ENCODE measurements around the gene AIG1. TPM values are rescaled to one million over a fixed set of nuclear protein-coding genes. Genes with fewer than 3 reads are reported as not detected.

The AIG1 gene
- total and polyA plus RNA-seq, 7 experiments from 2014 or later = 6.8 to 21.8 (median 10.5) TPM

DNA sequence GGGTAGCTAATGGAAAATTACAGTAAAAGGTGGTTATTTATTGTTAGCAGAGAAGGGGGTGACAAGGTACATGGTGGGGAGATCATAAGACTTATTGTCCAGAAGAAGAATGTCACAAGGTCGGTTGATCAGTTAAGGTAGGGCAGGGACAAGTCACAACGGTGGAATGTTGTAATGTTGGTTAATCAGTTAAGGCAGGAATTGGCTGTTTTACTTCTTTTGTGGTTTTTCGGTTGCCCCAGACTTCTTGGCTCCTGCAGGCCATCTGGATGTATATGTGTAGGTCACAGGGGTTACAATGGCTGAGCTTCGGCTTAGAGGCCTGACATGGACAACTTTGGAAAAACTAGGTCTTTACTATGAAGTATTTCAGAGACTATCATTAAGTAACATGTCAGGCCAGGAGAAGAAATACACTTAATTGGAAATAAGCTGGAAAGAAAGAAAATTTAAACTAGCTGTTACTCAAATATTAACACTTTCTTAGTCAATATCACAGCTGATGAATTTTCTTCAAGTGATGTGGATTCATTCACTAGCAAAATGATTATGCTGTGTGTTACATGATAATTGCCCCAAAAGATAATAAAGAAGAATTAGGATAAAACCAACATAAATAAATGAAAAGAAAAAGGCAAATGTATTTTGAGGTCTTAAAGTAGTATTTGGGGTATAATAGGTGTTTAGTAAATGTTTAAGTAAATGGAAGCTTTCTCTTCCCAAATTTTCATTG, 4.4 kb downstream of the AIG1 start:
- H3K4me3 Mint-ChIP-seq = no peak overlapping the region
- Histone ChIP-seq H3K4me1 (ENCODE audit: control insufficient read depth in 2 of 2, insufficient read depth in 2 of 2, low read length in 2 of 2) (peaks cover 8% of the 10 kb centered on the region in 2 donors), H3K36me3 (ENCODE audit: control insufficient read depth in 2 of 3, insufficient read depth in 3 of 3, low read length in 3 of 3) (peaks cover 0 to 4% (median 0%) of the 10 kb centered on the region in 3 experiments), H3K27me3 (ENCODE audit: control insufficient read depth in 2 of 2, insufficient read depth in 2 of 2, low read length in 2 of 2) (no peaks in the 10 kb centered on the region), H3K27ac (ENCODE audit: low read depth, low read length) (no peak overlapping the region), H3K4me3 (ENCODE audit: low read length) (no peak overlapping the region), H3K9me3 (ENCODE audit: control insufficient read depth in 2 of 3, low read length in 3 of 3) (no peaks in the 10 kb centered on the region)
- peaks cover 0 to 3% (median 0%) of the 10 kb centered on the region in 5 donors for H3K36me3 Mint-ChIP-seq
- DNase-seq (no peak), ATAC-seq (no peak)
- ChIA-PET CTCF (no interaction called here), POLR2A (interaction anchor here (0.6 kb wide), 1 partner anchor 341 kb away, joined by 3 read pairs; no protein-coding TSS in a partner anchor)
- peaks cover 0 to 4% (median 0%) of the 10 kb centered on the region in 11 donors for H3K9me3 Mint-ChIP-seq
- intact Hi-C loops (cut with micrococcal nuclease) = loop anchor here (5.0 to 10.0 kb wide), 4 partner anchors 387 to 860 kb away; partner anchors contain the start of genes ADAT2 (in 1 of the 2), FUCA2 (in 1 of the 2) and PEX3 (in 1 of the 2)
- peaks cover 12 to 21% (median 20%) of the 10 kb centered on the region in 7 donors for H3K4me1 Mint-ChIP-seq
- H3K27me3 Mint-ChIP-seq = no peaks in the 10 kb centered on the region
- H3K27ac Mint-ChIP-seq = no peak overlapping the region

DNA sequence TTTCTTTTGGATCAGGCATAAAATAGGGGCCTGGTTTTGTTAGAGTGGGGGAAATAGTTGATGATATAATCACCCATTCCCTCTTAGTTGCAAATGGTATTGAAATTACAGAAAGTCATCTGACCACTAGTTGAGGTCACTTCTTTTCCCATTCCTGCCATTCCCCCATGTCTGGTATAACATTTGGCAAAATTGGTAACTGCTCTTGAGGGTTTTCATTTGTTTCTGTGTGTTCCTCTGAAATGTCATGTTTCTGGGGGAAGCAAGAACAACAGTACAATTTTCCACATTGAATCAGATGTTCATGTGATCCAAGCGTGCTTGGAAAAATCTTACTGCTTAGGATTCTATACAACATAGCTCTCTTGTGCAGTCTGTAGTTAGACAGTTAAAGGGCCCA, 7.3 kb downstream of the AIG1 start:
- no peaks in the 10 kb centered on the region for H3K27me3 Mint-ChIP-seq
- CTCF ChIA-PET = interaction anchor here (0.7 kb wide), 1 partner anchor 871 kb away, joined by 3 read pairs; no protein-coding TSS in a partner anchor
- POLR2A ChIA-PET = no interaction called here
- Histone ChIP-seq H3K9me3 (ENCODE audit: control insufficient read depth in 2 of 3, low read length in 3 of 3) (no peaks in the 10 kb centered on the region), H3K4me1 (ENCODE audit: control insufficient read depth in 2 of 2, insufficient read depth in 2 of 2, low read length in 2 of 2) (no peaks in the 10 kb centered on the region), H3K27ac (ENCODE audit: low read depth, low read length) (no peak overlapping the region), H3K4me3 (ENCODE audit: low read length) (no peak overlapping the region), H3K27me3 (ENCODE audit: control insufficient read depth in 2 of 2, insufficient read depth in 2 of 2, low read length in 2 of 2) (no peaks in the 10 kb centered on the region), H3K36me3 (ENCODE audit: control insufficient read depth in 2 of 3, insufficient read depth in 3 of 3, low read length in 3 of 3) (no peaks in the 10 kb centered on the region)
- no peak for DNase-seq
- H3K27ac Mint-ChIP-seq = no peak overlapping the region
- H3K9me3 Mint-ChIP-seq = peaks cover 0 to 2% (median 0%) of the 10 kb centered on the region in 11 donors
- H3K4me3 Mint-ChIP-seq = no peak overlapping the region
- H3K36me3 Mint-ChIP-seq = peaks cover 0 to 10% (median 3%) of the 10 kb centered on the region in 5 donors
- H3K4me1 Mint-ChIP-seq = peaks cover 0 to 13% (median 2%) of the 10 kb centered on the region in 7 donors
- intact Hi-C loops (cut with micrococcal nuclease) = loop anchor here in 1 of 2 donors (10.0 kb wide), 2 partner anchors 447 to 863 kb away; partner anchors contain the start of gene FUCA2
- ATAC-seq = no peak

GRCh38 chr6:143074101-143074500, 13.4 kb downstream of the AIG1 start:
- Mint-ChIP-seq H3K4me3 (no peak overlapping the region), H3K36me3 (peaks cover 11 to 26% (median 24%) of the 10 kb centered on the region in 5 donors), H3K27ac (no peak overlapping the region), H3K4me1 (peaks cover 0 to 15% (median 0%) of the 10 kb centered on the region in 7 donors), H3K9me3 (peaks cover 0 to 26% (median 16%) of the 10 kb centered on the region in 11 donors), H3K27me3 (no peaks in the 10 kb centered on the region)
- ChIA-PET CTCF (interaction anchor here (0.7 to 1.3 kb wide), 2 partner anchors 12 to 15 kb away, joined by 3 read pairs; no protein-coding TSS in a partner anchor), POLR2A (no interaction called here)
- H3K9me3 ChIP-seq (ENCODE audit: control insufficient read depth in 2 of 3, low read length in 3 of 3) = no peaks in the 10 kb centered on the region
- H3K4me3 ChIP-seq (ENCODE audit: low read length) = no peak overlapping the region
- no peaks in the 10 kb centered on the region for H3K27me3 ChIP-seq (ENCODE audit: control insufficient read depth in 2 of 2, insufficient read depth in 2 of 2, low read length in 2 of 2)
- intact Hi-C loops (cut with micrococcal nuclease) = no loop called here
- no peak overlapping the region for H3K27ac ChIP-seq (ENCODE audit: low read depth, low read length)
- ATAC-seq = no peak
- H3K36me3 ChIP-seq (ENCODE audit: control insufficient read depth in 2 of 3, insufficient read depth in 3 of 3, low read length in 3 of 3) = peaks cover 0 to 3% (median 0%) of the 10 kb centered on the region in 3 experiments
- H3K4me1 ChIP-seq (ENCODE audit: control insufficient read depth in 2 of 2, insufficient read depth in 2 of 2, low read length in 2 of 2) = no peaks in the 10 kb centered on the region
- DNase-seq = no peak

- Mint-ChIP-seq H3K4me3 (no peak overlapping the region), H3K9me3 (peaks cover 0 to 27% (median 16%) of the 10 kb centered on the region in 11 donors), H3K27me3 (no peaks in the 10 kb centered on the region), H3K36me3 (peaks cover 11 to 26% (median 26%) of the 10 kb centered on the region in 5 donors), H3K27ac (no peak overlapping the region), H3K4me1 (peaks cover 0 to 15% (median 0%) of the 10 kb centered on the region in 7 donors)
- POLR2A ChIA-PET = no interaction called here
- ATAC-seq = no peak
- Histone ChIP-seq H3K27me3 (ENCODE audit: control insufficient read depth in 2 of 2, insufficient read depth in 2 of 2, low read length in 2 of 2) (no peaks in the 10 kb centered on the region), H3K4me3 (ENCODE audit: low read length) (no peak overlapping the region), H3K27ac (ENCODE audit: low read depth, low read length) (no peak overlapping the region), H3K4me1 (ENCODE audit: control insufficient read depth in 2 of 2, insufficient read depth in 2 of 2, low read length in 2 of 2) (no peaks in the 10 kb centered on the region), H3K9me3 (ENCODE audit: control insufficient read depth in 2 of 3, low read length in 3 of 3) (no peaks in the 10 kb centered on the region), H3K36me3 (ENCODE audit: control insufficient read depth in 2 of 3, insufficient read depth in 3 of 3, low read length in 3 of 3) (peaks cover 0 to 3% (median 0%) of the 10 kb centered on the region in 3 experiments)
- DNase-seq = no peak
- CTCF ChIA-PET = interaction anchor here (0.7 to 1.3 kb wide), 2 partner anchors 13 to 16 kb away, joined by 3 read pairs; no protein-coding TSS in a partner anchor
- intact Hi-C loops (cut with micrococcal nuclease) = no loop called here
These were observed 14.1 kb downstream of the AIG1 start for GRCh38 chr6:143074670-143075318.

- H3K4me1 Mint-ChIP-seq = no peaks in the 10 kb centered on the region
- H3K36me3 Mint-ChIP-seq = peaks cover 9 to 30% (median 23%) of the 10 kb centered on the region in 5 donors
- Histone ChIP-seq H3K9me3 (ENCODE audit: control insufficient read depth in 2 of 3, low read length in 3 of 3) (no peaks in the 10 kb centered on the region), H3K4me3 (ENCODE audit: low read length) (no peak overlapping the region), H3K36me3 (ENCODE audit: control insufficient read depth in 2 of 3, insufficient read depth in 3 of 3, low read length in 3 of 3) (peaks cover 0 to 3% (median 0%) of the 10 kb centered on the region in 3 experiments), H3K27ac (ENCODE audit: low read depth, low read length) (no peak overlapping the region), H3K4me1 (ENCODE audit: control insufficient read depth in 2 of 2, insufficient read depth in 2 of 2, low read length in 2 of 2) (no peaks in the 10 kb centered on the region), H3K27me3 (ENCODE audit: control insufficient read depth in 2 of 2, insufficient read depth in 2 of 2, low read length in 2 of 2) (no peaks in the 10 kb centered on the region)
- ChIA-PET CTCF (no interaction called here), POLR2A (no interaction called here)
- no peak overlapping the region for H3K27ac Mint-ChIP-seq
- H3K9me3 Mint-ChIP-seq = peaks cover 0 to 27% (median 15%) of the 10 kb centered on the region in 11 donors
- ATAC-seq (no peak), DNase-seq (no peak)
- no peaks in the 10 kb centered on the region for H3K27me3 Mint-ChIP-seq
- intact Hi-C loops (cut with micrococcal nuclease) = no loop called here
- H3K4me3 Mint-ChIP-seq = no peak overlapping the region
These were observed 18.0 kb downstream of the AIG1 start for GRCh38 chr6:143078468-143079324.

DNA sequence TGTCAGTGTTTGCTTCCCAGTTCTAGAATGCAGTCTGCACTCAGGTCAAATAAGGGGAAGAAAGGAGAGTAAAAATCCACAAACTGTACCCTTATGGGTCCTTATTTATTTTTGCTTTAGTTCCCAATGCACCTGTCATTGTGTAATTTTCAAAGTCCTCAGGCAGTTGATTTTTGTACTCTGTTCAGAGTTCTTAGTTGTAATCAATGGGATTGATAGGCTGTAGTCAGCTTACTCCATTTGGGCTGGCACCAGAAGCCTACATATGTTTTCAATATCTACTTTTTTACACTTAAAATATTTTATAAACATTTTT, 18.6 kb downstream of the AIG1 start:
- H3K27me3 ChIP-seq (ENCODE audit: control insufficient read depth in 2 of 2, insufficient read depth in 2 of 2, low read length in 2 of 2) = no peaks in the 10 kb centered on the region
- intact Hi-C loops (cut with micrococcal nuclease) = no loop called here
- H3K27ac ChIP-seq (ENCODE audit: low read depth, low read length) = no peak overlapping the region
- Mint-ChIP-seq H3K4me3 (no peak overlapping the region), H3K4me1 (no peaks in the 10 kb centered on the region), H3K9me3 (peaks cover 0 to 23% (median 11%) of the 10 kb centered on the region in 11 donors), H3K36me3 (peaks cover 6 to 26% (median 22%) of the 10 kb centered on the region in 5 donors), H3K27ac (no peak overlapping the region), H3K27me3 (no peaks in the 10 kb centered on the region)
- no peaks in the 10 kb centered on the region for H3K4me1 ChIP-seq (ENCODE audit: control insufficient read depth in 2 of 2, insufficient read depth in 2 of 2, low read length in 2 of 2)
- ChIA-PET POLR2A (no interaction called here), CTCF (no interaction called here)
- ATAC-seq = no peak
- no peak for DNase-seq
- H3K9me3 ChIP-seq (ENCODE audit: control insufficient read depth in 2 of 3, low read length in 3 of 3) = no peaks in the 10 kb centered on the region
- peaks cover 0 to 3% (median 0%) of the 10 kb centered on the region in 3 experiments for H3K36me3 ChIP-seq (ENCODE audit: control insufficient read depth in 2 of 3, insufficient read depth in 3 of 3, low read length in 3 of 3)
- no peak overlapping the region for H3K4me3 ChIP-seq (ENCODE audit: low read length)

Data from naive thymus-derived CD4-positive, alpha-beta T cell (primary cell).